Keratinocyte (primary cell): ENCODE data around the gene GNB1L. TPM values are rescaled to one million over a fixed set of nuclear protein-coding genes. Genes with fewer than 3 reads are reported as not detected.

Experiments
- DNase-seq: peaks from one replicate; pipeline ENCODE4 v3.0.0-alpha.2; 2011; ENCODE audit warnings: low read depth, missing footprints, low spot score
- FAIRE-seq: peaks from 2 replicates; lab custom pipeline; 2011; peaks lifted over from hg19 to GRCh38; lab: Jason Lieb, UNC
- H2AFZ ChIP-seq: 2 replicates; pipeline ENCODE4 v1.6.0; 2012; ENCODE audit warnings: low read length, control low read depth, inconsistent platforms; ENCODE audit not compliant: control insufficient read depth
- H3K27ac ChIP-seq: 2 replicates; pipeline ENCODE4 v1.5.1; 2011; ENCODE audit warnings: low read length; ENCODE audit not compliant: control insufficient read depth, insufficient read depth
- H3K27me3 ChIP-seq: 3 replicates; pipeline ENCODE4 v1.6.0; 2011; ENCODE audit warnings: low read length; ENCODE audit not compliant: control insufficient read depth, insufficient read depth; ENCODE audit errors: extremely low read depth
- H3K36me3 ChIP-seq, 2 experiments: 2 replicates in 1 of 2; 3 replicates in 1 of 2; pipeline ENCODE4 v1.5.1; 2011; ENCODE audit warnings: low read length in 2 of 2, mild to moderate bottlenecking in 1 of 2; ENCODE audit not compliant: control insufficient read depth in 2 of 2, insufficient read depth in 2 of 2; ENCODE audit errors: extremely low read depth in 1 of 2
- H3K4me1 ChIP-seq: 3 replicates; pipeline ENCODE4 v1.5.1; 2011; ENCODE audit warnings: low read length; ENCODE audit not compliant: control insufficient read depth, insufficient read depth; ENCODE audit errors: extremely low read depth
- H3K4me2 ChIP-seq: 3 replicates; pipeline ENCODE4 v1.6.0; 2011; ENCODE audit warnings: low read depth, low read length; ENCODE audit not compliant: control insufficient read depth, insufficient read depth; ENCODE audit errors: extremely low read depth
- H3K4me3 ChIP-seq, 3 experiments: fragments of 200-600 bp in 1 of 3; sonication (generic) in 1 of 3; 2 replicates in 2 of 3; 3 replicates in 1 of 3; pipeline ENCODE4 v1.5.1; 2011 to 2016; ENCODE audit warnings: low read length in 3 of 3, mild to moderate bottlenecking in 3 of 3, control low read depth in 2 of 3, inconsistent platforms in 1 of 3, low read depth in 1 of 3, mixed read lengths in 1 of 3, mixed run types in 1 of 3, moderate library complexity in 1 of 3; ENCODE audit not compliant: control insufficient read depth in 2 of 3, insufficient read depth in 2 of 3; ENCODE audit errors: extremely low read depth in 1 of 3
- H3K79me2 ChIP-seq: 2 replicates; pipeline ENCODE4 v1.6.0; 2012; ENCODE audit warnings: low read length; ENCODE audit not compliant: control insufficient read depth, insufficient read depth
- H3K9ac ChIP-seq: 3 replicates; pipeline ENCODE4 v1.6.0; 2011; ENCODE audit warnings: low read length; ENCODE audit not compliant: control insufficient read depth, insufficient read depth; ENCODE audit errors: extremely low read depth
- H3K9me1 ChIP-seq: 3 replicates; pipeline ENCODE4 v1.6.0; 2011; ENCODE audit warnings: low read length; ENCODE audit not compliant: control insufficient read depth, insufficient read depth; ENCODE audit errors: extremely low read depth
- H3K9me3 ChIP-seq: 2 replicates; pipeline ENCODE4 v1.5.1; 2012; ENCODE audit warnings: low read depth, low read length; ENCODE audit not compliant: control insufficient read depth
- H4K20me1 ChIP-seq: 3 replicates; pipeline ENCODE4 v1.6.0; 2011; ENCODE audit warnings: low read length; ENCODE audit not compliant: control insufficient read depth, insufficient read depth; ENCODE audit errors: extremely low read depth
- CTCF ChIP-seq, 3 experiments: IDR thresholded peaks in 1 of 3; conservative IDR thresholded peaks in 1 of 3; optimal IDR thresholded peaks in 1 of 3; 2 replicates in 2 of 3; 3 replicates in 1 of 3; pipeline versions ENCODE3 to v1.5.1; 2011; ENCODE audit warnings: low read length in 3 of 3, mild to moderate bottlenecking in 3 of 3, moderate library complexity in 2 of 3, control low read depth in 1 of 3, inconsistent platforms in 1 of 3; ENCODE audit not compliant: insufficient read depth in 2 of 3; ENCODE audit errors: extremely low read depth in 1 of 3
- EZH2 ChIP-seq: IDR thresholded peaks from one replicate; pipeline ENCODE4 v1.6.1; 2012; ENCODE audit warnings: inconsistent platforms, mild to moderate bottlenecking, low read length, moderate library complexity
- dilution Hi-C: fragments of 300-500 bp; cut with MboI; formaldehyde crosslinking; loops from one replicate; pipeline ENCODE4 v1.7.0; 2020; ENCODE audit warnings: low sequenced_read_pairs; ENCODE audit not compliant: extremely low pct_ligation_motif_present
- polyA plus RNA-seq, 5 experiments: library from polyadenylated mRNA; depleted of rRNA in 3 of 5; stranded (reverse) in 3 of 5; stranded (forward) in 1 of 5; unstranded in 1 of 5; fragments of >200 nt; gene quantifications; 1 replicate in 1 of 5; 2 replicates in 3 of 5; 3 replicates in 1 of 5; pipeline versions ENCODE4 v1.2.1 to v1.2.3, GENCODE V29; 2011 to 2012; ENCODE audit warnings: missing spikeins in 2 of 5, low read depth in 1 of 5, low replicate concordance in 1 of 5

The GNB1L gene
- polyA plus RNA-seq, 1 donor (not counting 4 experiments of a cell fraction or from before 2014, with no cell fraction given) = 2.0 TPM

- FAIRE-seq = no peak
- dilution Hi-C loops = no loop called here
Observed at GRCh38 chr22:19774628-19775027, 80.0 kb downstream of the GNB1L start.

GRCh38 chr22:19773470-19774040 lies 81.1 kb downstream of the GNB1L start:
- dilution Hi-C loops = no loop called here
- Histone ChIP-seq H3K9me1 (no peaks in the 10 kb centered on the region), H2AFZ (no peak overlapping the region), H3K9ac (no peak overlapping the region), H3K9me3 (no peaks in the 10 kb centered on the region), H3K36me3 (no peaks in the 10 kb centered on the region), H4K20me1 (no peaks in the 10 kb centered on the region), H3K27ac (no peak overlapping the region), H3K79me2 (peaks cover 2% of the 10 kb centered on the region), H3K4me1 (no peaks in the 10 kb centered on the region), H3K4me2 (no peak overlapping the region), H3K27me3 (no peaks in the 10 kb centered on the region), H3K4me3 (no peak overlapping the region)
- no peak for FAIRE-seq
- no peak for TF ChIP-seq CTCF (optimal IDR thresholded peaks at IDR 0.05 in 1 of 3, IDR thresholded peaks at IDR 0.05 in 1 of 3, conservative IDR thresholded peaks at IDR 0.05 in 1 of 3; ENCODE audit: extremely low read depth in 1 of 3, insufficient read depth in 2 of 3, low read length in 3 of 3)
- no peak for TF ChIP-seq EZH2
- no peak for DNase-seq

More at GRCh38 chr22:19774628-19775027, 80.0 kb downstream of the GNB1L start:
- Histone ChIP-seq H3K36me3 (no peaks in the 10 kb centered on the region), H3K79me2 (peaks cover 2% of the 10 kb centered on the region), H4K20me1 (no peaks in the 10 kb centered on the region), H3K27ac (no peak overlapping the region), H3K27me3 (no peaks in the 10 kb centered on the region), H3K9ac (no peak overlapping the region), H3K9me1 (no peaks in the 10 kb centered on the region), H2AFZ (no peak overlapping the region), H3K4me1 (no peaks in the 10 kb centered on the region), H3K4me3 (no peak overlapping the region), H3K9me3 (no peaks in the 10 kb centered on the region), H3K4me2 (no peak overlapping the region)
- no peak for TF ChIP-seq CTCF (optimal IDR thresholded peaks at IDR 0.05 in 1 of 3, IDR thresholded peaks at IDR 0.05 in 1 of 3, conservative IDR thresholded peaks at IDR 0.05 in 1 of 3; ENCODE audit: extremely low read depth in 1 of 3, insufficient read depth in 2 of 3, low read length in 3 of 3)
- no peak for TF ChIP-seq EZH2
- no peak for DNase-seq
